COLO829 (cell line): ENCODE data around the gene LRIG1.

Experiments used
- DNase-seq: peaks from one replicate; pipeline ENCODE4 v3.0.0; 2012; ENCODE audit warnings: low spot score

Gene LRIG1

DNA sequence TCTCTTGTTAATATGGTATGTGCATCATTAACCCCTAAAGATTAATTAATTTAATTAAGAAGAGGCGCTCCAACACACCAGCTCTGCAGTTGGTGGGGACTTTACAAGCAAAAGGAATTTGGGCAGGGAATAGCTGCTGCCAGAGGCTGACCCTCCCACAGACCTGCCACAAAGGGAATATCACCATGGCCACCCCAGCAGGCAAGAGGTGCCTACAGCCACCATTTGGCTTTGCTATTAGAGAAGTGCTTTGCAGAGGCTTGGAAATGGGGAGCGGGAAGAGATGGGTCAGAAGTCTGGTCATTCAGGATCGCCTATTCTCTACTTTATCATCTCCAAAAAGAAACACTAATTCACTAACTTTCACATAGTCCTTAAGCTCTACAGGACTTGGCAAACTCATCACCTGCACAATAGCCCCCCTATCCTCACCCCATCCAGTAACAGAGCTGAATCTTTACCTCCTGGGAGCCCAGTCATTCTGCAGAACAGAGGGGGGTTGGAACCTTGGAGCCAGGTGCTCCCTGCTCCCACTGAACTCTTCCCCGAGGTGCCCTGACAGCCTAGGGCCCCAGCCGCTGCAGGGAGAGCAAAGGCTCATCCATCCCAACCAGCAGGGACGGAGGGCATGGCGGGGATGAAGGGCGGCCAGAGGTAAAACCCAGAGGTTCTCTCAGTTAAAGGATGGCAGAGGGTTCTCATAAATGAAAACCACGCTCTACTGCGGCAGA, 29.7 kb downstream of the LRIG1 start:
- no peak for DNase-seq

DNA sequence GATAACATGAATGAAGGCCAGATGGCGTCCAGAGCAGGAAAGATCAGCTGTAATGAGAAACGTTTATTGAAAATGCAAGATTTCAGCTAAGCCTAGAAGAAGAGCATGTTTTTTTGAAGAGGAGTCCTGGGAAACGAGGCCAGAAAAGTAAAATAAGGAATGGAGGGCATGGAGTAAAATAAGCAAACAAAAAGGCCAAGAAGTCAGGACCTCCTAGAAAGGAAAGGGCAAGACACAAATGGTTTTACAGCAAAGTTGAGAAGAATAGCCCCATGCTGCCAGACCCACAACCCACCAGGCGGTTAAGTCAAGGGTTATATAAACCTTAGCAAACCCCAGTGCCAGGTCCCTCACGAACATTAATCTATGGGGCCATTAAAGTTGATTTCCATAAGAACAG, 30.5 kb downstream of the LRIG1 start:
- DNase-seq: no peak

DNA sequence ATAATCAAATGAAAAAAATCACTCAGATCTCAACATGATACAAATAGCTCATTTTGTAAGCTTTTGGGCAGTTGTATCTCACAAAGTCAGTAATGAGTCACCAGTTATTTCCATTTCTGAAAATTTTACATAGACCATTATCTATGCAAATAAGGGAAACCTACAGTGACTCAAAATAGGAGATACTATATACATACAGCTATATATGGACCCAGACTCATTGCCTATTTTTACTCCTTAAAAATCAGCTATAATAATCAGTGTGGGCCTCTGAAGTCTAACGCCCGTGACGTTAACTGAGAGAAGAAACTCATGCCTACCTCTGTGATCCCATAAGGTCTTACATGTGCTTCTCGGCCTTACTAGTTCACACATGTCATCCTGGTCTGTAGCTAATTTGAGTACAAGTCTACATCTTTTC, 31.6 kb downstream of the LRIG1 start:
- no peak for DNase-seq

DNA sequence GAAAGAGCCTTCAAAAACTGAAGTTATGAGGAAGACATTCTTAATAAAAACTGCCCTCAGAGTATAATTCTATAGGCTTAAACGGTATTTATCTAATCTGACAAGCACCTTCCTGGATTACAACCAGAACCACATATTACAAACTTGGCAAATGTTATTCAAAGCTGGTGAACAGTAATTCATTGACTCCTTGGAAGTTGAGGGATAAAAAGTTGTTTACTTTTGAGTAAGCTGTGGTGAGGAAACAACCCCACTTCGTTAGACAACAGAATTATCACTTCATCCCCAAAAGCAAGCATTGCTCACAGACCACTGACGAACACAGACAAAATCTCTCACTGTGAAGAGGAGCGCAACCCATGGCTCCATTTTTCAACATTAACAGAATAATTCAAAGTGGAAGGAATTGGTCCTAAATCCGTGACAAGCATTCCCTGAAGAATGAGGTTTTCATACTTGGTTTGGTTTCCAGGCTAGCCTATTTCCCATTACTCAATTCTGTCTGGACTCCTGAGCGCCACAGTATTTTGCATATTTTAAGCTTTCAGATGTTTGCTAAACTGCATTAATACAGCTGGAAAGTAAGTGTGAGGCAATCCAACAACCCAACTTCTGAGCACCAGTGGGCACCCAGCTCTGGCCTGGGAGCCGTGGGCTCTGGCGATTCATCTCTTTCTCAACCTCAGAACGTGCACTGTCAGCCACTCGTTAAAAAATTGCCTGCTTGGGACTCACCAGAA, 32.7 kb downstream of the LRIG1 start:
- DNase-seq: no peak

DNA sequence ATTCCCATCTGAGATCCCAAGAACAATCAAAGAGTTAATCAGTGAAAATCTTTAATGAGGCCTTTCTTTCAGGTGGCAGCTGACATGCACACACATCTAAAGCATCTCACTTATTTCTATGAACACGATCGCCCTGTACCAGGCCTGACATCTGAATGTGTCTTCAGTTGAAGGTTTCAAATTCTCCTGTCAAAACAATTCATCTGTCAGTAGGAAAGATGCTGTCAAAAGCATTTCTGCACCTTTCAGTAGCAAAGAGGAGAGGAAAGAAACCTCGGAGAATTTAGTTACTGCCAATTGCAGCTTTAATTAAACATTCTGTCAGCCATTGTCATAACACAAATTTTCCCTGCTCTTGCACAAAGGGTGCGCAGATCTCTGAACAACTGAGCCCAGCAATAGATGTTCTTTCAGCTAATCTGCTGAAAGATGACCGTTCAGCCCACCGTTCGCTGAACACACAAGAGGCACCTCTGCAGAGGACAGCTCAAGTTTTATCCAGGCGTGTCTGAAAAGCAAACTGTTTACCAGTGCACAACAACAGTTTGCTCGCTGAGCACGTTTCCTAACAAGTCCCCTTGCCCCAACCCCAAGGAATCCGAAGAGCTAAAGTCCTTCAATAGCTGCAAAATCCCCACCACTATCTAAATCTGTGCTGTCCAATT, 34.1 kb downstream of the LRIG1 start:
- DNase-seq: no peak

DNA sequence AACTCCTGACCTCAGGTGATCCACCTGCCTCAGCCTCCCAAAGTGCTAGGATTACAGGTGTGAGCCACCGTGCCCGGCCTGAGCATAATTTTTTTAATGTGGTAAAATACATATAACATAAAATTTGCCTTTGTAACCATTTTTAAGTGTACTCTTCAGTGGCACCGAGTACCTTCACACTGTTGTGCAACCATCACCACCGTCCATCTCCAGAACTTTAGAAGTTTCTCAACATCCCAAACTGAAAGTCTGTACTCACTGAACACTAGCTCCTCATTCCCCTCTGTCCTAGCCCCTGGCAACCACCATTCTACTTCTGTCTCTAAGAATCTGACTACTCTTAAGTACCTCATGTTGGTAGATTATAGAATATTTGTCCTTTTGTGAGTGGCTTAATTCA, 35.2 kb downstream of the LRIG1 start:
- no peak for DNase-seq

DNA sequence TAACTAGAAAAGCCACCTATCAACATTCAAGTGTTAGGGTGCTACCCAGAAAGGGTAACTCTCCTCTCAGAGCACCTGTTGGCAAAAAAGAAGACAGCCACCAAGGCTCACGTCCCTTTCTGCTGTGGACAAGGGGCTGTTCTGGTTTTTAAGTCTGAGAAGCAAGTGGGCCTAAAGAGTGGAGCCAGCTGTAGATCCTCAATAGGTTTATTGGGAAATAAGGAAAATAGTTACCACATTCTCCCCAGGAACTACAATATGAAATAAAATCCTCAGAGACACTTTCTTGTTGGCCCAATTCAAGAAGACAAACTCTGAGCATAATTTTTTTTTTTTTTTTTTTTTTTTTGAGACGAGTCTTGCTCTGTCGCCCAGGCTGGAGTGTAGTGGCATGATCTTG, 35.8 kb downstream of the LRIG1 start:
- DNase-seq: no peak

DNA sequence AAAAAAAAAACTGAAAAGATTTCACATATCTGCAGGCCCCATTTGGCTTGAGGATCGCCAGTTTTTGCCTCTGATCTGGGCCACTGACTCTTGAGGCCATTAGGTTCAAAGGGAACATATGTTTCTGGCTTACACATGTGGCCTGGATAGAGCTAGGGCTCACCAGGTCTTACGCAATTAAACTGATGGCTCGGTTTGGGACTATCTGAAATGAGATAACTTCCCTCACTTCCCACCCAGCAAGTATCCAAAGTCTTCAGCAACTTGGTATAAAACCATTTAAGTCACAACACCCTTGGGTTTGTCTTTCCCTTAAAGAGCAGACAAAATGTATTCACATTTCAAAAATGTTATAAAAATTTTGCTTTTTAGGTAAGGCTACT, 36.3 kb downstream of the LRIG1 start:
- DNase-seq: no peak

DNA sequence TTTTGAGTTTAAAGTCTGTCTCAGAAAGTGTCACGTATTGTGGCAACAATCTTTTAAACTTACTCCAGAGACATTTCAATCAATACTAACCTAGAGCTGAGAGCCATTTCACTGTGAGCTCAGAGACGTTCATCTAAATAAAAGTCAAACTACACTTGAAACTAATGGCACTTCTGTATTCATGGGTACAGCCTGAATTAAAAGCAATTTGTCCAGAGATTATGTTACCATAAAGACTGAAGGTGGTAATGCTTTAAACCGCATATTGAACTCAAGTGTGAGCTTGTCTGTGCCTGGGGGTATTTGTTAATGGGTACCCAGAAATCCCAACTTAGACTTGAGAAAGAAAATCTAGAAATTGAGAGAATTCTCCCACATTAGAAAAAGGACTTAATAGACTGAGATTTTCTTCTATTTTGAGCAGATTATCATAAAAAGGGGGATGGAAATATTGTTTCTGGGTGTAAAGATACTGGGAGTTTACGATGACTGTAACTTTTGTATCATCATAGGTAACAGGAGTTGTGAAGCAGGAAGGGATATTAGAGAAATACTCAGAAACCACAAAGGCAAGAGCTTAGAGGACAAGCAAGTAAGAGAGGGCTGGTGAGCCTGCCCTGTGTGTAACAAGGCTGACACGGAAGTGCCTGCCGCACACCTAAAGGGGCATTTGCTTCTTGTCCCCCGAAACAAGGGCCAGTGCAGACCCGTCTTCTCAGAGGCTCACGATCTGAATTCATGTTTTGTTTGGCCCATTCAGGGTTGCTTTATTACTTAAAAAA, 36.9 kb downstream of the LRIG1 start:
- no peak for DNase-seq

DNA sequence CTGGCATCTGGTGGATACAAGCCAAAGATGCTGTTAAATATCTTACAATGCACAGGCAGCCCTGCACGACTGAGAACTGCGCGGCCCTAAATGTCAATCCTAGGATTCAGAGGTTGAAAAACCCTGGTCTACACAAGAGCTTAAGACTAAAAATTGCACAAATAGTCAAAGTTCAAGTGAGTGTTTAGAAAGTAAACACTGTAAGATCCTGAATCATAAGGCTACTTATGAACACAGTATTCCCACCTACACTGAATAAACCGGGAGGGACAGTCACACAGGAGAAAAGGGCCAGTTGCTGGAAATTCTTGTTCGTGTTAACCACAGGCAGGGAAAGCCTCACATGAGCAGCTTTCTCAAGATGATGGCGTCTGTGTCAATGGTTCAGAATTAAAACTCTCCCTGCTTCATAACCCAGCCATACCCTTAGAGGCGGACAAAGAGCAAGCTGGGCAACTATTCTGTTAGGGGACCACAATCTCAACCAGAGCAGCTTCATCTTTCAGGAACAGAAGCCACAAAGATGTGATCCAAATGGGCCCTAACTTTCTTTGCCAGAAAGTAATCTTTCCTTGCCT, 37.7 kb downstream of the LRIG1 start:
- DNase-seq: no peak

DNA sequence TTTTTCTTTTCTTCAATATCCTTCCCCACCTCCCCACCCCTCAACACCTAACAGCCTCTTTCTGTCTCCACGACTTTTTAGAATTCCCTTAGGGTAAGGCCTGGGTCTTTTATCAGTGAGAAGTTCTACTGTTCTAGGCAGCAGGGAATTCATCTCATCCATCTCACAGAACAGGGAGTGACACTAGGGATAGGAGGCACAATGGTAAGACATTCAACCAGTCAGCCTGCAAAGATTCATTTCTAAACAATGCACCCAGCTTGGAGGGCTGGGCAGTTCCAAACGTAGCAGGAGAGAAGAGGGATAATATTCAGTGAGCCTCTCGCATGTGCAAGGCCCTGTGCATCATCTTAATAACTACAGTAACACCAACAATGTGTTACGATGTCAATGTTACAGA, 43.6 kb downstream of the LRIG1 start:
- no peak for DNase-seq

DNA sequence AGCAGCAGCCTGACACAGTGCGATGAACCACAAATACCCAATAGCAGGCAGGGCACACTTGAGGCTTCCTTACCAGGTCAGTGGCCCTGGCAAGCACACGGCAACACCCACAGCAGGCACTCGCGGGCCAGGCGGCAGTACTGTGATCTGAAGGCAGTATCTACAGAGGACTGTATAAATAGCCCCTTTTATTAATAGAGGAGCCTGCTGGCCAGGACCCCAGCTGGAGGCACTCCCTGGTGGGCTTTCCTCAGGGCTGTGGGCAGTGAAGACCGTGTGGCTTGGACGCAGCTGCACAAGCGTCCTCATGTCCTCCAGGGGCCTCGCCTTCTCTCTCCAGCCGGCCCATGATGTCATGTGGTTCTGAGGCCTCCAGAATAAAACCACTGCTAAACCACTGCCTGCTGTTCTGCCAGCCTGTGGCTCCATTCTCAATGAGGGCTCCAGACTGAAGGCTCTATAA, 44.1 kb downstream of the LRIG1 start:
- no peak for DNase-seq

DNA sequence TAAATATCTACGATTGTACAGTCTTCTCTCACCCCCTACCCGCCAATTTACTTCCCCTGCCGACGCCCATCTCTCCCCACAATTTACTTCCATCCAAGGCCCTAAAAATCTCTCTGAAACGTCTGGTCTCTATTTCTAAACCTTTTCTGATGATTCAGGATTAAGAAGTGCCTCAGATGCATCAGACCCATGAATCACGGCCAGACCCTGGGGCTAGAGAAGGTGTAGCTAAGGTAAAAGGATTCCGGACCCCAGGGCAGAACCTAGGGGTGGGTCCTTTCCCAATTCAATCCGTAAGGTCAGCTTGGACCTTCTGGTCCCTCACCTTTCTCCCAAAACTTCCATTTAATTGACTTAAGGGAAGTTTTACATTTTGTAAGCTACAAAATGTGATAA, 46.4 kb downstream of the LRIG1 start:
- no peak for DNase-seq

DNA sequence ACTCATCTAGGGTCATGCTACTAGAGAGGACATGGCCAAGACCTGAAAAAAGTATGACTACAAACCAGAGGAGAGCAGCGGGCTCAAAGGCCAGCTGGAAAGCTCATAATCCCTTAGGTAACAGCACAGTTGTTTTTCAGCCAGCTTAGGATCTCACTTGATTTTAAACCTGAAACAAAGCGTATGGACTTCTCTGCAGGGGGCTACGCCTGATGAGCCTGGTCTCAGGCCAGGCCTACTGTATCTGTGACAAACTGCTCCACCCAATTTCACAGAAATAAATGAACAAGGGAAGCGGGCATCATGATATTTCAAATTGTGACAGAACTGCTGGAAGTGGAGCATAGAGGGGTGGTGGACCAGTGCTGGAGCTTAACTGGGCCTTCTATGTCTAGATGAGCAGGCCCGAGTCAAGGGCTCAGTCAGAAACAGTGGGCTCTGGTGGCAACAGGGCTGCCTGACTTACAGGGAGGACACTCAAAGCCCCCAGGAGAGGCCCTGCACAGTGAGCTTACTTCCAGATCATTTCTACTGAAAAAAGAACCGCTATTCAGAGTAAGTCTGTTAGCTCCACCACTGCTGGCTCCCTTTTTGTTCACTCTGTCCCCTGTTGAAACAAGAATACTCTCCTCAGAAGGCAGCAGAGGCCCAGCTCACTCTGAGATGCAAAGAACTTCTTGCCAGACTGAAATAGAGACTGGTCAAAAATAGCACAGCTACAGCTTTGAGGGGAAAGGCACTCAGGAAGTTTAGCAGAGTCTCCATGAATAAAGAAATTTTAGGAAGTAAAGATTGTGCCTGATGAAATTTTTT, 47.0 kb downstream of the LRIG1 start:
- DNase-seq: no peak

DNA sequence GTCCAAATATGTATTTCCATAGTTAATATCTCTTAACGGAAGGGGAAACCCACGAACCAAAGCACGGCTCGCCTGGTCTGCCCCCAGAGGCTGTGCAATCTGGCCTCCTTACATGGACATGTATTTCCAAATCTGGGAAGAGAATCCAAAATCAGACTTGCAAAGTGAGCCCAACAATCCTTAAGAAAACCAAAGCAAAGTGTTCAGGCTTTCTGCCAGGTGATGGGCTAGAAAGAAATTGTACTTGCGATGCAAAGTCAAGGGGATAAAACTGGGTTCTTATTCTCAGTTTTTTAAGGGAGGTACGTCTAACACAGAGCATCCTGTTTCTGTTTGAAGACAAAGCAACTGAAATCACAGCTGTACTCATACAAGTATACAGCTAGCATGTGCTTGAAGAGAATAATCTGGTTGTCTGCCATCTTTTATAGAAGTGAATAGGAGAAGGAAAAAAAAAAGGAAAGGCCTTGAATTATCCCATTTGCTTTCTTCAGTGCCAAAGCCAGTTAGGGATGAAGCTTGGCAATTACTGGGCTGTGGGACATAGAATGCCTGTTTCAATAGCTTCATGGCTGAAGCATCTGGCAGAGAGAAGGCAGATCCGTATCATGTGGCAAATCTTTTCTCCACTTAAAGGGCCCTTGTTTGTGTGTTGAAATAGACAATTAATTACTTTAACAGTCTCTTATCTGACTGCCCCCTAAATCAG, 48.4 kb downstream of the LRIG1 start:
- no peak for DNase-seq

DNA sequence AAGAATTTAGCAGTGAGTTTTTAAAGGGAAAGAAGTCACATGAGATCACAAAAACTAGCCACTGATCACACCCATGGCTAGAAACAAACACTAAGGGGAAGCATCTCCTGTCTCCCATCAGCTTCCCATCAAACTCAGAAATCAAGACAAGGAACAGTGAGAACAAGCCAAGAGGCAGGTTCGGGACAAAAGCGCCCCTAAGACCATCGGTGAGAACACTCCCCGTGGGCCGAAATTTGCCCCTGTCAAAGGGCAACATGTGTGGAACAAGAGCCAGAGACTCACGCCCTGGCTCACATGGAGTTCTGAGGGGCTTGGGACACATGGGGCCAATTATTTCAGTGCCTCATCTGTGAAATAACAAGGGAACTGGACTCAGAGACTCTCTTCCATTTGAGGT, 49.1 kb downstream of the LRIG1 start:
- no peak for DNase-seq

DNA sequence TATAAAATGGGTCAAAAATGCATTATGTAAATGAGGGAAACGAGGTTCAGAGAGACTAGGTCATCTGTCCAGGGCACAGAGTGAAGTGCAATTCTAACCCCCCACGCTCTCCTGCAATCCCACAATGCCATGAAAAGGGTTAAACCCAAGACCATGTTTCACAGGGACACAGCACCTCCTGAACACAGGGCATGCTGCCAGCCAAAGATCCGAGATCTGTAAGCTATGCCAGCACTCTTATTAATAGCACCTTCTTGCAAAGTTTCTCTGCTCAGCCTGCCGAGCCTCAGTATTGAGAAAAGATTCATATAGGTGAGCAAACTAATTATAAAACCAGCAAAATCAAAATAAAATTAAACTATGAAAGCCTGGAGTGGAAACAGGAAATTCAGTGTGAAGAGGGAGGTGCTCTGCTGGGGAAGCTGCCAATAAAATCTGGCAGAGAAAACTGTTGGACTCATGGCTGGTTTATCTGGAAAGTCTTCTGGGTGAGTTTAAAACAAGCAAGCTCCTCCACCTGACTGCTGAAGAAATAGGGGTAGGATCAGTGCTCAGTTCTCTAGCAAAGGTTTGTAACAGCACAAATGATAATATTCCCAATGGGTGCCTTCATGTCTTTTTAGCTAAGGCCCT, 50.3 kb downstream of the LRIG1 start:
- DNase-seq: no peak

DNA sequence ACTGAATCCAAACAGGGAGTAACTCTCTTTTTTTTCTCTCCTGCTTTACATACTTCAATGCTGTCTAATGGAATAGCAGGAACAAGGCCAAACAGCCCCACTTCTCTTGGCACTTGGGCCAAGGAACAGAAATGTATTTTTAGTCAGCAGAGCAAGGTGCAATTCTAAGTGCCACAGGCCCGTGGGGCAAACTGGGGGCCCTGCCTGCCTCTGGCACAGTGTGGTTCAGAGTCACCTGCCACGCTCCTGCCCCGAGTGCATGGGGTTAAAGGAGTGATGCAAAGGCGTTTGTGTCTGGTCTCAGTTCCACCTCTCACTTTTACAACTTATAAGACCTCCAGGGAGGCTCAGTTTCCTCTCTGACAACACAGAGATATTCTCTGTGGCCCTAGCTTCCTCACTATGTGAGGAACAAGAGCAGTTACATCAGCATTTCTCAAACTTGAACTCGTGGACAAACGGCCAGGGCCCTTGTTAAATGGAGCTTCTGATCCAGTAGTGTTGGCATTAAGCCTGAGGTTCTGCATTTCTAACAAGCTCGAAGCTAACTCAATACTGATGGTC, 51.3 kb downstream of the LRIG1 start:
- DNase-seq: no peak

DNA sequence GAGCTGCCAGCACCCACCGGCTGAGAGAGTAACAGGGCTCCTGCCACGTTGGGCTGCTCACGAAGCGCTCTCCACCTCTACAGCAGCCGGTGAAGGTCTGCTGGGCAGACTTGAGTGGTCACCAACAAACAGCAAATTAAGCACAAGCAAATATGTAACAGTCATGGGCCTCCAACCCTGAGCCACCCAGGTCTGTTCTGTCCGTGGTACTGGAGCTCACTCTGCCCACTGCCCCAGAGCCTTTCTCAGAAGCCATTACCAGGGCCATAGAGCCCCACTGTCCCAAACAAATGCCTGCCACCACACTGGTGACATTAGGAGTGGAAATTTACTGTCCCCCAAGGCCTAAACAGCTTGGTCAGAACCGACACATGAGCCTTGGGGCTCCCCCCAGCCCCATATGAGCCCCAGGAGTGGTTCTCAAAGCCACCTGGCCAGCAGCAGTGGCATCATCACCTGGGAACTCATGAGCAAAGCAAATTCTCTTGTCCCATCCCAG, 56.6 kb downstream of the LRIG1 start:
- DNase-seq: no peak
